Activated naive CD4-positive, alpha-beta T cell treated with Interleukin-2 at 50 U/mL for 16 hours (primary cell): ENCODE data around the gene CNNM2.
"Not testable (repeated sequence)": the region's sequence is repeated elsewhere in the genome, so short reads cannot be mapped to it uniquely, and the experiment has no call there.

ENCODE experiments used
- DNase-seq: peaks from one replicate; pipeline ENCODE4 v3.0.0-alpha.2; 2020

The CNNM2 gene

GRCh38 chr10:102927311-102928010, 9.4 kb downstream of the CNNM2 start:
- DNase-seq, result no peak

GRCh38 chr10:102928442-102928841, 10.3 kb downstream of the CNNM2 start:
- not testable (repeated sequence) for DNase-seq

- no peak for DNase-seq
Observed at GRCh38 chr10:102930720-102931119, 12.6 kb downstream of the CNNM2 start.

- no peak for DNase-seq
Observed at GRCh38 chr10:102931643-102932042, 13.5 kb downstream of the CNNM2 start.

- no peak for DNase-seq
Observed at GRCh38 chr10:102935505-102935904, 17.4 kb downstream of the CNNM2 start.

GRCh38 chr10:102935939-102936605, 18.0 kb downstream of the CNNM2 start:
- DNase-seq, result peak; percentile 22

GRCh38 chr10:102941401-102941800, 23.3 kb downstream of the CNNM2 start:
- DNase-seq, result no peak

GRCh38 chr10:102945449-102945848, 27.4 kb downstream of the CNNM2 start:
- no peak for DNase-seq

- DNase-seq, result no peak
Observed at GRCh38 chr10:102945962-102946361, 27.9 kb downstream of the CNNM2 start.

- no peak for DNase-seq
Observed at GRCh38 chr10:102946992-102947391, 28.9 kb downstream of the CNNM2 start.

- no peak for DNase-seq
Observed at GRCh38 chr10:102948176-102948575, 30.1 kb downstream of the CNNM2 start.

GRCh38 chr10:102948786-102949185, 30.7 kb downstream of the CNNM2 start:
- no peak for DNase-seq

- no peak for DNase-seq
Observed at GRCh38 chr10:102949916-102950315, 31.8 kb downstream of the CNNM2 start.

- DNase-seq, result no peak
Observed at GRCh38 chr10:102951316-102951715, 33.2 kb downstream of the CNNM2 start.

- no peak for DNase-seq
Observed at GRCh38 chr10:102959360-102959759, 41.3 kb downstream of the CNNM2 start.

GRCh38 chr10:102960157-102960556, 42.1 kb downstream of the CNNM2 start:
- DNase-seq, result no peak

GRCh38 chr10:102962267-102962666, 44.2 kb downstream of the CNNM2 start:
- DNase-seq, result no peak

- DNase-seq, result no peak
Observed at GRCh38 chr10:102962951-102963755, 45.1 kb downstream of the CNNM2 start.

GRCh38 chr10:102963756-102964025, 45.6 kb downstream of the CNNM2 start:
- no peak for DNase-seq

- DNase-seq, result not testable (repeated sequence)
Observed at GRCh38 chr10:102964064-102964463, 46.0 kb downstream of the CNNM2 start.

GRCh38 chr10:102964713-102965112, 46.6 kb downstream of the CNNM2 start:
- DNase-seq, result no peak

GRCh38 chr10:102965311-102965851, 47.3 kb downstream of the CNNM2 start:
- no peak for DNase-seq

GRCh38 chr10:102967123-102967522, 49.0 kb downstream of the CNNM2 start:
- no peak for DNase-seq
